Fibroblast of peridontal ligament (primary cell): ENCODE measurements around the gene SLC4A9.

ENCODE experiments used
- DNase-seq: peaks from one replicate; pipeline ENCODE4 v3.0.0-alpha.2; 2010; ENCODE audit errors: extremely low read depth

The SLC4A9 gene, protein sequence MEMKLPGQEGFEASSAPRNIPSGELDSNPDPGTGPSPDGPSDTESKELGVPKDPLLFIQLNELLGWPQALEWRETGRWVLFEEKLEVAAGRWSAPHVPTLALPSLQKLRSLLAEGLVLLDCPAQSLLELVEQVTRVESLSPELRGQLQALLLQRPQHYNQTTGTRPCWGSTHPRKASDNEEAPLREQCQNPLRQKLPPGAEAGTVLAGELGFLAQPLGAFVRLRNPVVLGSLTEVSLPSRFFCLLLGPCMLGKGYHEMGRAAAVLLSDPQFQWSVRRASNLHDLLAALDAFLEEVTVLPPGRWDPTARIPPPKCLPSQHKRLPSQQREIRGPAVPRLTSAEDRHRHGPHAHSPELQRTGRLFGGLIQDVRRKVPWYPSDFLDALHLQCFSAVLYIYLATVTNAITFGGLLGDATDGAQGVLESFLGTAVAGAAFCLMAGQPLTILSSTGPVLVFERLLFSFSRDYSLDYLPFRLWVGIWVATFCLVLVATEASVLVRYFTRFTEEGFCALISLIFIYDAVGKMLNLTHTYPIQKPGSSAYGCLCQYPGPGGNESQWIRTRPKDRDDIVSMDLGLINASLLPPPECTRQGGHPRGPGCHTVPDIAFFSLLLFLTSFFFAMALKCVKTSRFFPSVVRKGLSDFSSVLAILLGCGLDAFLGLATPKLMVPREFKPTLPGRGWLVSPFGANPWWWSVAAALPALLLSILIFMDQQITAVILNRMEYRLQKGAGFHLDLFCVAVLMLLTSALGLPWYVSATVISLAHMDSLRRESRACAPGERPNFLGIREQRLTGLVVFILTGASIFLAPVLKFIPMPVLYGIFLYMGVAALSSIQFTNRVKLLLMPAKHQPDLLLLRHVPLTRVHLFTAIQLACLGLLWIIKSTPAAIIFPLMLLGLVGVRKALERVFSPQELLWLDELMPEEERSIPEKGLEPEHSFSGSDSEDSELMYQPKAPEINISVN

DNA sequence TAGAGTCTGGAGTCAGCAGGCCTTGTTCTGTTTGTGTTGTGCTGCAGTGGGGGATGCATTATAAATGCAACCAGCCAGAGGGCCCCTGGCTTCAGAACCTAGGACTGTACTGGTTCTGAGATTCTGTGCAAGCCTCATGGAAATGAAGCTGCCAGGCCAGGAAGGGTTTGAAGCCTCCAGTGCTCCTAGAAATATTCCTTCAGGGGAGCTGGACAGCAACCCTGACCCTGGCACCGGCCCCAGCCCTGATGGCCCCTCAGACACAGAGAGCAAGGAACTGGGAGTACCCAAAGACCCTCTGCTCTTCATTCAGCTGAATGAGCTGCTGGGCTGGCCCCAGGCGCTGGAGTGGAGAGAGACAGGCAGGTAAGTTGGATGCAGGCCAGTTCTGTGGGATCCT lies at the start of gene SLC4A9:
TSS of gene SLC4A9 (plus strand) at position 94 of the 400 bp plus-strand sequence. CDS start at position 137, 43 bp downstream.
- DNase-seq = no peak

DNA sequence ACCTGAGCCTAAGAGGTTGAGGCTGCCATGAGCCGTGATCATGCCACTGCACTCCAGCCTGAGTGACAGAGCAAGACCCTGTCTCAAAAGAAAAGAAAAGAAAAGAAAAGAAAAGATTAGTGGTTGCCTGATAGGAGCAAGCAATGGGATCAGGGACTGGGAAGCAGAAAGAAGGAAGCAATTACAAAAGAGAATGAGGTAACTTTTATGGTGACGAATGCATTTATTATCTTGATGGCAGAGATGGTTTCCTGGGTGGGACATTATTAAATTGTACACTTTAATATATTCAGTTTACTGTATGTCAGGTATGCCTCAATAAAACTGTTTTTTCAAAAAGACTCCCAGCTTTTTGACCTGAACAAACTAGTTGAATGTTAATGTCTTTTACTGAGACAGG lies 49.6 kb upstream of the SLC4A9 start:
- no peak for DNase-seq

GRCh38 chr5:140311011-140311467 lies 49.0 kb upstream of the SLC4A9 start:
- peak; percentile 91 for DNase-seq

DNA sequence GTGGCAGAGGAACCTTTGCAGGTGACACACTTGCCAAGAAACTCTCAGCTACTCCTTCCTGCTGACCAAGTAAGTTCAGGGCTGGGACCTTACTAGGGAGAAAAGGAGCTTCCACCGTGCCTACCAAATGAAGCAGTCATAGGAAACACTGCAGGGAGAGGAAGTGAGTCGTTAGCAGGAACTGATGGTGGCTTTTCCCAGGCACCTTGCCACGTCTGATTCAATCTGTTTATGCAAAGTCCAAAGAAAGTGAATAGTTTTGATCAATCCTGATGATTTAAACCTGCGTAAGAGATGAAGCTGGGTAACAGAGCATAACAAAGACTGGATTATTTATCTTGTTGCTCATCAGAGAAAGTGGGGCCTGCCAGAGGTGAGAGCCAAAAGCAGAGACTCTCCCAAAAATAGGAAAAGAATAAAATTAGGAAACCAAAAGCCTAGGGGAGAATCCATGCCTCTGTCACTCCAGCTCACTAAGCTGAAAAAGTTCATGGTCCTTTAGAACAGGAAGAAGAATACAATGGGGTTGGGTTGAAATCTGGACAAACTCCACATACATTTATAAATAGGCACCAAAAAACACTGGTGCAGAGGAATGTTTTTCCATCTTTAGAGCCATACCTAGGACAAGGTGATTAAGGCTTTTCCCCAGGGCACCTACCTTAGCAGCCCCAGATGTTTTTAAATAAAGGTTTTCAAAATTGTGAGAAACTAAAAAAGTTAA lies 47.8 kb upstream of the SLC4A9 start:
- peak; percentile 96 for DNase-seq

- DNase-seq = no peak
These were observed 47.2 kb upstream of the SLC4A9 start for GRCh38 chr5:140312791-140313189.

DNA sequence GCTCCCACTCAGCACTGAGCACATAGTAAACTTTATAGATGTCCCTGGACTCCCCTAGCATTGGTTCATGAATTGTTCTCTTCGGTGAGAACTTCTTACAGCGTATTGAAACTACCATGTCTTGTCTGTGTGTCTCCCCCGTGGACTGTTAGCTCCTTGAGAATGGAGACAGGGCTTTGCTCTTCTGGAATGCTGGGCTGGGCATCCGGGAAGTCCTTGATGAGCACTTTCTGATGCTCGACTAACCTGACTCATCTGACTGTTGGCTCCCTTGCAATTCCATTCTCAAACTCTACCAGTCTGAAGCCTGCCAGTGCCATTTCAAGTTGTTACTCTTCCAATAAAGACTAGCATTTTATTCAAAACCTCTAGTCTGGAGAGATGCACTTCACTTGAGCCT lies 42.1 kb upstream of the SLC4A9 start:
- peak; percentile 53 for DNase-seq

- DNase-seq = no peak
These were observed 41.2 kb upstream of the SLC4A9 start for GRCh38 chr5:140318792-140319191.

- no peak for DNase-seq
These were observed 40.2 kb upstream of the SLC4A9 start for GRCh38 chr5:140319833-140320232.

DNA sequence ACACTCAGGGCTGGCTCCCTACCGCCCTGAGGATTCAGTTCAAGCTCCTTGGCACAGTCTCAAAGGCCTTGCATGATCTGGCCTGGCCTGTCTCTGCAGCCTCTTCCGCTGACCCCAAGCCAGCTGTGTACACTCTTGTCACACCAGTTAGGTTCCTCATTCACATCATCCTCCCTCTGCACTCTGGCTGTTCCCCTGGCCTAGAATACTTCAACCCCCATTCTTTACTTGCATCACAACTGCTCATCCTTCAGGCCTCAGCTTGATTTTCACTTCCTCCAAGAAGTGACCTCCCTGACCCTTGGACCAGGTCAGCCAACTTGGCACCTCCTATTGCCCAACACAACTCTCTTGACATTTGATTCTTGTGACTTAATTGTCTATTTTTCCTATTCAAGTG lies 38.2 kb upstream of the SLC4A9 start:
- no peak for DNase-seq

DNA sequence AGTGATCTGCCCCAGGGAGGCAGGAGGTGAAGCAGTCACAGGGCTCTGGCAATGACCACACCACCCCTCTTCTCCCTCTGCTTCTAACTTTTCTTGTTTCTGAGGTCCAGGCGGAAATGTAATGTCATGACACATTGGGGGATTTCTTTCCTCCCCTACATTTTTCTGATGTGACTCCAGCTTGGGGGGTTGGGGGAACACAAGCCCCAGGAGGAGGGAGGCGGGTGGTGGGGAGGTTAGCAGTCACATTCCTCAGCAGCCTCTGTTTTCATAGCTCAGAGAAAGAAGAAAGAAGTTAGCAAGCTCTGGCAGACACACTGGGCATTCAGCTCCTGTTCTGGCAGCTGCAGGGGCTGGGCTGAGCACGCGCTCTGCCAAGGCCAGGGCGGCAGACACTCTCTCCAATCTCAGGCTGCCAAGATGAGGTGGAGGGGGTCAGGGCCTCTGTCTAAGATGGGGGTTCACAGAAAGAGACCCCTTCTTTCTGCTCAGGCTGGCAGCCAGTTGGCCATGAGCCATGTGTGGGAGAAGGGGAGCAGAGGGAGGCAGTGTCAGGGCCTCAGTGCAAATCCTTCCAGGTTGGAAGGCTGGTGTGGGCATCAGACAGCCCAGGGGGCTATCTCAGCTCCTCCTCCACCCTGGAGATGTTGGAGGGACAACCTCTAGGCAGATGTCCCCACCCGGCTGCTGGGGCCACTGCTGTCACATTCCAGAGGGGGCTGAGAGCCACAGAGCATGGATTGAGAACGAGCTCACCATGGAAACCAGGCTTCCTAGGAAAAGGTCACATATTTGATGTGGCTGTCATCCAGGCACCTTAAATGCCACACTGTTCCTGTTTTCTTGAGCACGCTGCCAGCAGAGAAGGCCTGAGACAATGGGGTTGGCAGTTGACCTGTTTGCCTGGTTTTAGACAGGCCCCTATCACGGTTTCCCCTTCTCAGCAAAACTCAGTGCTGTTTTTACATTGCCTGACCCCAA lies 37.0 kb upstream of the SLC4A9 start:
- peak; percentile 91 for DNase-seq

DNA sequence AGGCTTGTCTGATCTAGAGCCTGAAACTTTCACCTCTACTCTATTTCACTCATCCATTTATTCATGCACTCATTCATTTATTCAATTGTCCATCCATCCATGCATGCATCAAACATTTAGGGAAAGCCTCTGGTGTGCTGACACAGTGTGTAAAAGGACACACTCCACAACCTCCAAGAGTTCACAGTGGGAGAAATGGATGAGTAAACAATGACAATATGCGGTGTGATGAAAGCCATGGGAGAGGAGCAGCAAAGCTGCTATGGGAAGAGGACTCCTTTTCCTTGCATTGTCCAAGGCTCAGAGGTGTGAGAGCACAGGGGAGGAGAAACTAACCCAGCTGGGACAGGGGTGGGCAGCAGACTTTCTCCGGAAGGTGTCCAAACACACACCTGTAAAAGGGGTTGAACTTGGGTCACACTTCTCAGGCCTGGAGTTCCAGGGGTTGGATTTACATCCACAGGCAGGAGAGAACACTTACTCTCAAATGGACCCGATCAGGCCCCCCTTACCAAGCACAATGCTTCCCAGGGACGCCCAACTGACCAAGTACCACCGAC lies 35.9 kb upstream of the SLC4A9 start:
- no peak for DNase-seq

GRCh38 chr5:140324617-140325241 lies 35.3 kb upstream of the SLC4A9 start:
- DNase-seq = peak; percentile 56

DNA sequence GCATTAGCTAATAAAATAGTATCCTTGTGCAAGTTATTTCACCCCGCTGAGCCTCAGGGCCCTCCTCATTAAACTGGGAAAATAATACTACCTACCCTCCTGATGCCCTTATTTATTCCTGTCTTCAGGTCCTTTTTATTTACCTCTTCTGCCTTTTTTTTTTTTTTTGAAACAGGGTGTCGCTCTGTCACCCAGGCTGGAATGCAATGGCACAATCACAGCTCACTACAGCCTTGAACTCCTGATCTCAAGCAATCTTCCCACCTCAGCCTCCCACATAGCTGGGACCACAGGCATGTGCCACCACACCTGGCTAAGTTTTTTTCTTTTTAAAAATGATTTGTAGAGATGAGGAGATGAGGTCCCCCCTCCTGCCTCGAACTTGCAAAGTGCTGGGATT lies 34.5 kb upstream of the SLC4A9 start:
- no peak for DNase-seq

DNA sequence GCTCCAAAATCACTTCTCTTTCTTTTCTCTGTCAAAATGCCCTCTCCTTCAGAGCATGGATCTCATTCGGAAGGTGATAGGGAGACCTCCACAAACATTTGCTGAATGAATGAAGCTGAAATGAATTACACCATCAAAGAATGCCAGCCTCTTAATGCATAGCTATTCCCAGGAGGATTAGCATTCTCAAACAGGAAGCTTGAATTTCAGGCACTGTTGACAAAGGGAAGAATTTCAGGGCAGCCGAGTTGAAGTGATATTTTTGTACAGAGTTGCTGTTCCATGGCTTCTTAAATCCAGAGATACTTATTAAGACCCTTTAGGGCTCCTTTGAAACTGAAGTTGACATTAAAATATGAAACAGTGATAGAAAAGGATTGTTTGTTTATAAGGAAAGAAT lies 32.4 kb upstream of the SLC4A9 start:
- peak; percentile 70 for DNase-seq

DNA sequence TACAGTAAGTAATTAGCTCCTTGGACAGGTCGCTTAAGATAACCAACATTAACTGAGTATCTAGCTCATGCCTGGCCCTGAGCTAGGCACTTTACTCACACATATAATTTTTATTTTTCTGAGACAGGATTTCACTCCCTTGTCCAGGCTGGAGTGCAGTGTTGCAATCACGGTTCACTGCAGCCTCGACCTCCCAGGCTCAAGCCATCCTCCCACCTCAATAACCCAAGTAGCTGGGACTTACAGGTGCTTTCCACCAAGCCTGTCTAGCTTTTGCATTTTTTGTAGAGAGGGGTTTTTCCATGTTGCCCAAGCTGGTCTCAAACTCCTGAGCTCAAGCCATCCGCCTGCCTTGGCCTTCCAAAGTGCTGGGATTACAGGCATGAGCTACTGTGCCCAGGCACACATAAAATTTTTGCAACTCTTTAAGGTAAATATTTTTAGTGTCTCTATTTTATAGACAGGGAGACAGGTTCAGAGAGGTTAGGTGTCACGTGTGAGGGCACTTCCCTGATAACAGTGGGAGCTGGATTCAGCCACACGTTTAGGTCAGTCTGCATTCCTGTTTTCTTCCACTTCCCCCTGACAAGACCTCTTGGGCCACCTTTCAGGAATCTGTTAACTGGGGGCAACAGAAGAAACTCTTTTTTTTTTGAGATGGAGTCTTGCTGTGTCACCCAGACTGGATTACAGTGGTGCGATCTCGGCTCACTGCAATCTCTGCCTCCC lies 31.8 kb upstream of the SLC4A9 start:
- DNase-seq = no peak

DNA sequence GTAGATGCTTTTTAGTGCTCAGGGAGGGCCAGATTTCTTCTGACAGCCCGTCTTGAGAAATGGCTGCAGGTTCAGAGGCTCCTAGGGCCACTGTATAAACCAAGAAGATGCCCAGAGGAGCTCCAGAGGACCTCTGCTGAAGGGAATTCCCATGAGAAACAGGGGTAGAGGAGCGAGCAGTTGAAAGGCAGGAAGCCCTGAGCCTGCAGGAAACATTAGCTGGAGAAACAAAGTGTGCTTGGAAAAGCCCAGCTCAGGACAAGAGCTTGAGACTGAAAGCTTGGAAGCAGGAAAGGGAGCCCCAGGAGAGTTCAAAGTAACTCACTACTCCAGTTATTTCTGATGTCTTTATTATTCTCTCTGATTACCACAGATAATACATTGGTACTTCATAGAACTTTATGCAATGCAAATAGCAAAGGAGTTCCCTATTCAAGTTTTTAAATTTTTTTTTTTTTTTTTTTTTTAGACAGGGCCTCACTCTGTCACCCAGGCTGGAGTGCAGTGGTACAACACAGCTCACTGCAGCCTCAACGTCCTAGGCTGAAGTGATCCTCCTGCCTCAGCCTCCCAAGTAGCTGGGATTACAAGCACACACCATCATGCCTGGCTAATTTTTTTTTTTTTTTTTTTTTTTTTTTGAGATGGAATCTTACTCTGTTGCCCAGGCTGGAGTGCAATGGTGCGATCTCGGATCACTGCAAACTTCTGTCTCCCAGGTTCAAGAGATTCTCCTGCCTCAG lies 30.1 kb upstream of the SLC4A9 start:
- no peak for DNase-seq

GRCh38 chr5:140331638-140332037 lies 28.4 kb upstream of the SLC4A9 start:
- no peak for DNase-seq

- DNase-seq = no peak
These were observed 23.6 kb upstream of the SLC4A9 start for GRCh38 chr5:140336388-140336787.

GRCh38 chr5:140337880-140338279 lies 22.1 kb upstream of the SLC4A9 start:
- DNase-seq = no peak
